NCI-H82 treated with DMSO at 0.1 percent for 48 hours (cell line): ENCODE measurements around the gene KCTD5.
"Not testable (repeated sequence)": the region's sequence is repeated elsewhere in the genome, so short reads cannot be mapped to it uniquely, and the experiment has no call there.

Experiments used
- DNase-seq: peaks from one replicate; lab custom pipeline; 2025; ENCODE audit not compliant: unreplicated experiment; lab: John Stamatoyannopoulos, UW

KCTD5 gene, protein sequence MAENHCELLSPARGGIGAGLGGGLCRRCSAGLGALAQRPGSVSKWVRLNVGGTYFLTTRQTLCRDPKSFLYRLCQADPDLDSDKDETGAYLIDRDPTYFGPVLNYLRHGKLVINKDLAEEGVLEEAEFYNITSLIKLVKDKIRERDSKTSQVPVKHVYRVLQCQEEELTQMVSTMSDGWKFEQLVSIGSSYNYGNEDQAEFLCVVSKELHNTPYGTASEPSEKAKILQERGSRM

DNA sequence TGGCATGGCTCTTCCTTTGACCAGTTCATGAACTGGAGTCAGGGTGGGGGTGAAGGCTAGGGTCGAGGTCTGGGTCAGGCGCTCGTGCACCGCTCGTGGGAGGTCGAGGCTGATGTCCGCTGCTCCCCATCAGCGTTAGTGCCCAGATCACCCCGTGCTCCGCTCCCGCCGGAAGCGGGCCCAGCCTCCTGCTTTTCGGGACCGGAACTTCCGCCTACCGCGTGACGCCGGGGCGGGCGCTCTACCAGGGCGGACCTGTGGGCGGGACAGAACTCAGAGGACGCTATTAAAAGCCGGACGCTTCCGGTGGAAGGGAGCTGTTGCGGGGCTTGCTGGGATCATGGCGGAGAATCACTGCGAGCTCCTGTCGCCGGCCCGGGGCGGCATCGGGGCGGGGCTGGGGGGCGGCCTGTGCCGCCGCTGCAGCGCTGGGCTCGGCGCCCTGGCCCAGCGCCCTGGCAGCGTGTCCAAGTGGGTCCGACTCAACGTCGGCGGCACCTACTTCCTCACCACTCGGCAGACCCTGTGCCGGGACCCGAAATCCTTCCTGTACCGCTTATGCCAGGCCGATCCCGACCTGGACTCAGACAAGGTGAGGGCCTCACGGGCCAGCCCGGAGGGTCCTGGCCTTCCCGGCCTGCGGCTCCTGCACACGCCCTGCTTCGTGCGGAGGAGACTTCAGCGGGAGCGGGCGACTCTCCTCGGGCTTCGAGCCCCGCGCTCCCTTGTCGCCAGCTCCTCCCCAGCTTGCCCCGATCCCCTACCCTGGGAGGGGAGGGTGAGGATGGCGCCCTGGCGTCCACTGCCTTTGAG, at the start of gene KCTD5:
Gene KCTD5 (plus strand): TSS at position 315 of the 813 bp plus-strand sequence. CDS start 26 bp downstream, at position 341.
- peak; percentile 84 for DNase-seq

DNA sequence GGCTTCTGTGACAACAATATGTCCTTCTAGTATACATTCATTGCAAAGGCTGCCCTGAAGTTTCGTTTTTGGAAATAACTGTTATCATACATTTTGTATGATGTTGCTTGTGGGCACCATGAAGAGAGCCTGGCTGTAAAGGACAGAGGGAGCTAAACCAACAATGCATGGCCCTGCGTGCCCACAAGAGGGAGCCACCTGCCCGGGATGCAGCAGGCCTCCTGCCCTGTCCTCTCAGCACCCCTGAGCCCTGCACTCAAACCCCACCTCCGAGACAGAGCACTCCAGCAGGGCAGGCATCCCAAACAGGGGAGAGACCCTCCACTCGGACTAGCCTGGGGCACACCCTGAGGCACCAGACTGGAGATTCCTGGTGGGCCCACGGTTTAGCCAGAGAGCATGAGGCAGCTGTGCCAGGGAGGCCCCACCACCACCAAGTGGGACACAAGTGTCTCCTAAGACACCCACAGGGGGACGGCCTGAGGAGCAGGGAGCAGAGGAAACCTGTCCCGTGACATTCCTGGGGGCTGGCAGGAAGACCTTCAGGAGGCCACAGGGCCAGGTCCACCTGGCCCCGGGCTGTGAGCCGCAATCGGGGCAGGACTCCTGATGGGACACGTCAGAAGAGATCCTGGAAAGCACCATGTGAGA, 43.1 kb upstream of the KCTD5 start:
- DNase-seq: not testable (repeated sequence)

- DNase-seq: not testable (repeated sequence)
Measured at GRCh38 chr16:2639722-2640072, 42.6 kb upstream of the KCTD5 start.

DNA sequence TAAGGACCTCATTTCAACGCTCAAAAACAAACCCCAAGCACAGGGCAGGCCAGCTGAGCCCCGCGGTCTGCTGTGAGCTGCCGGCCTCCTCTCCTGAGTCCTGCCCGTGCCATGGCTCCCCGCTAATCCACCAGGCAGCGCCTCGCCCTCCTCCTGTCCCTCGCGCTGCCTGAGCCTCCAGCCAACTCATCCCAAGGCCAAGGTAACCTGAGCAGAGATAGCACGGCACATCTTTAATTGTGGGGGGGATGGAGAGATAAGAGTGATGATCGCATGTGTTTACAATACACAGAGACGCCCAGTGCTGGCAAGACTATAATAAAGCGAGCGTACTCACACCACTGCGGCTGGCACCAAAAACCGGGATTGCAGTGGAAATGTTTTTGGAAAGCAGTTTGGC, 39.8 kb upstream of the KCTD5 start:
- not testable (repeated sequence) for DNase-seq

DNA sequence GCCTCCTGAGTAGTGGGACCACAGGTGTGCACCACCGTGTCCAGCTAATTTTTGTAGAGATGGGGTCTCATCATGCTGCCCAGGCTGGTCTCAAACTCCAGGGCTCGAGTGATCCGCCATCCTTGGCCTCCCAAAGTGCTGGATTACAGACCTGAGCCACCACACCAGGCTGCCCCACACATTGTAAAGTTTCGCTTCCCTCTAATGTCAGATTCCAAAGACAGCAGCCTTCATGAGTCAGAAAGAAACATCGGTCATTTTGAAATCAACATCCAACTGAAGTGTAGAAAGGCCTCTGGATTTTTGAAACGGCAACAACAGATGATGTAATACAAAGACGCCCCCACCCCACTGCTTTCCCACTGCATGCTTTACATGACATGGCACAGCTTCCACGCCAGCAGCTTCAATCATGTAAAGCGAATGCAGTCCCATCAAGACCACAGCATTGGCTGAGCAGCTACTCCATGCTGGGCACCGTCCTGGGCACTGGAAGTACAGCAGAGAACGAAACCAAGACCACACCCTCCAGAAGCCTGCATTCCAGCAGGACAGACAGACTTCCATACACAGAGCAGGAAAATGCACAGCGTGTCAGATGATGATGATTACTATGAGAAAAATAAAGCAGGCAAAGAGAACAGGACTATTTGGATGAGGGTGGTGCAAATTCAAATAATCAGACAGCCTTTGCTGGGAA, 37.4 kb upstream of the KCTD5 start:
- DNase-seq: not testable (repeated sequence)

- DNase-seq: not testable (repeated sequence)
Measured at GRCh38 chr16:2651268-2651871, 31.0 kb upstream of the KCTD5 start.

DNA sequence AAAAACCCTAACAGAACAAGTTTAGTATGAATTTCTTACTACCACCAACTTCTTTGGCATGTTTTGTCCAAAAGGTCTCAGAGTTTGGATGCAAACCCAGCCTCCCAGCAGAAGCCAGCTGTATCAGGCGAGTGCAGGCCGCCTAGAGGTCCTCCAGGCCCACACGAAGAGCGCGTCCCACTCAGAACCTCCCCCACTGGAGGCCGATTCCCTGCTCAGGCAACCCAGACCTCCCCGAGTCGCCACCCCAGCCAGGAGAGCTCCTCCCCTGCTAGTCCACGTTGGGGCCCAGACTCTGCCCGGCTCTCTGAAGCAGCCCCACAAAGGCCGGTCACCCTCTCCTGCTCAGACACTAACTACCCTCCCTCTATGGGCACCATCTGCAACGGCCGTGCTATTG, 28.4 kb upstream of the KCTD5 start:
- not testable (repeated sequence) for DNase-seq

GRCh38 chr16:2654949-2655348, 27.4 kb upstream of the KCTD5 start:
- DNase-seq: not testable (repeated sequence)

- DNase-seq: no peak
Measured at GRCh38 chr16:2656985-2657384, 25.3 kb upstream of the KCTD5 start.

DNA sequence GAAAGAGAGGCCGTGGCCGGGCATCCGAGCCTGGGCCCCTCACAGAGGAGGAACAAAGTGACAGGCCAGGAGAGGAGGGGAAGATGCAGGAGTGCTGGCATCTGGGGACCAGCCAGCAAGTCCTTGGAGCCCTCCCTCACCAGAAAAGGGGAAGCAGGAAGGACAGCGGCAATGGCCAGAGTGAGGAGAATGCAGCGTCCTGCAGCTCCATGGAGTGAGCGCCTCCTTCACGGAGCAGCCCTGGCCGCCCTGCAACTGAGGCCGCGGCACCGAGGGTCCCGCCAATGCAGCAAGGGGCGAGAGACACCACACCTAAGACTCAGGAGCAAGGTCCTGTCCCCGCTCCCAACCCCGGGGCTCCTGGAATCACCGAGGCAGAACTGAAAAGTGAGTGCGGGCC, 24.5 kb upstream of the KCTD5 start:
- not testable (repeated sequence) for DNase-seq

GRCh38 chr16:2659560-2659959, 22.8 kb upstream of the KCTD5 start:
- DNase-seq: not testable (repeated sequence)

DNA sequence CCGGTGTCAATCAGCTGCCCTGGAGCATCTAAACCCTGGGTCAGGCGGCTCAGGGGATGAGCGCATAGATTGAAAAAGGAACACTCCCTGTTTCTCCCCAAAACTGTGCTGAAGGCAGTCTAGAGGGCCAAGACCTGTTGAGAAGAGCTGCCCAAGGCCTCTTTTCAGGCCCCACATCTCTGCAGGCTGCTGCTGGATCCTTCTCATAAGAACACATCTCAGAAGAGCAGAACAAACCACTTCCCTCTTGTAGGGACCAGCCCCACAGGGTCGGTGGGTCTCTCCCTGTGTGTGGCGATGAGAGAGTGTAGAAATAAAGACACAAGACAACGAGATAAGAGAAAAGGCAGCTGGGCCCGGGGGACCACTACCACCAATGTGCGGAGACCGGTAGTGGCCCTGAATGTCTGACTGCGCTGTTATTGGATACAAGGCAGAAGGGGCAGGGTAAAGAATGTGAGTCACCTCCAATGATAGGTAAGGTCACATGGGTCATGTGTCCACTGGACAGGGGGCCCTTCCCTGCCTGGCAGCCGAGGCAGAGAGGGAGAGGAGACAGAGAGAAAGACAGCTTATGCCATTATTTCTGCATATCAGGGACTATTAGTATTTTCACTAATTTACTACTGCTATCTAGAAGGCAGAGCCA, 22.2 kb upstream of the KCTD5 start:
- DNase-seq: not testable (repeated sequence)

DNA sequence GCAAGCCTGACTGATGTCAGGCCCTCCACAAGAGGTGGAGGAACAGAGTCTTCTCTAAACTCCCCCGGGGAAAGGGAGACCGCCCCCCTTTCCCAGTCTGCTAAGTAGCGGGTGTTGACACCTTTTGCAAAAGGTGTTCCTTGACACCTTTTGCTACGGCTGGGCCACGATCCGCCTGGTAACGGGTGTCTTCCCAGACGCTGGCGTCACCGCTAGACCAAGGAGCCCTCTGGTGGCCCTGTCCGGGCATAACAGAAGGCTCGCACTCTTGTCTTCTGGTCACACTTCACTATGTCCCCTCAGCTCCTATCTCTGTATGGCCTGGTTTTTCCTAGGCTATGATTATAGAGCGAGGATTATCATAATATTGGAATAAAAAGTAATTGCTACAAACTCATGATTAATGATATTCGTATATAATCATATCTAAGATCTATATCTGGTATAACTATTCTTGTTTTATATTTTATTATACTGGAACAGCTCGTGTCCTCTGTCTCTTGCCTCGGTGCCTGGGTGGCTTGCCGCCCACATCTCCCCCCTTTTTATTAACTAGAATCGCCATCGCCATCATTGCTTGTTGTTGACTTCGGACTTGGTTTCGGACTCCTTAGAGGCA, 21.5 kb upstream of the KCTD5 start:
- not testable (repeated sequence) for DNase-seq

DNA sequence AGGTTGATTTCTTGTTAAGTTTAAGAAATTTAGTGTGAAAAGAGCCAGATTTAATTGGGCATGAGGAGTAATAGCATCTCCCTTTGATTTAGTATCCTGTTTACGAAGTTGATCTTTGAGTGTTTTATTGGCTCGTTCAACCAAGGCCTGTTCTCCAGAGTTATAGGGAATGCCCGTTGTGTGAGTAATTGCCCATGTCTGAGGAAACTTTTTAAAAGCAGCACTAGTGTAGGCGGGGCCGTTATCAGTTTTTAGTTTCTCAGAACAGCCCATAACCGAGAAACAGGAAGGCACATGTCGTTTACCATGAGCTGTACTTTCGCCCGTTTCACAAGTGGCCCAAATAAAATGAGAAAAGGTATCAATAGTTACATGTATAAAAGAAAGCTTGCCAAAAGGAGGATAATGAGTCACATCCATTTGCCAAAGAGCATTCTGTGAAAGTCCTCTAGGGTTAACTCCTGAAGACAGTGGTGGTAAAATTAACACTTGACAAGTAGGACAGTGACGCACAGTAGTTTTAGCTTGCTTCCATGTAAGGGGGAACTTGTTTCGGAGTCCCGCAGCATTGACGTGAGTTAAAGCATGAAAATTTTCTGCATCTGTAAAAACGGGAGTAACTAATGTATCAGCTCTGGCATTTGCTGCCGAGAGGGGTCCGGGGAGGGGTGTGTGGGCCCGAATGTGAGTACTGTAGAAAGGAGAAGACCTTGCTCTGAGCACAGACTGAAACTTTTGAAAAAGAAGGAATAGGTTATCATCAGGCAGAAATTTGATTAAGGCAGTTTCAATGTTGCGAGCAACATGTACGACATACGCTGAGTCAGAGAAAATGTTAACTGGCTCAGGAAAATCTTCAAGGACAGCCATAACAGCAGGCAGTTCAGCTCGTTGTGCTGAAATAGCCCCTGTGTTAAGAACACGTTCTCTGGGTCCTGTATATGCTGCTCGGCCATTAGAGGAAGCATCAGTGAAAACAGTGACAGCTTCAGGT, 18.5 kb upstream of the KCTD5 start:
- DNase-seq: no peak

- DNase-seq: no peak
Measured at GRCh38 chr16:2664574-2664982, 17.7 kb upstream of the KCTD5 start.

- not testable (repeated sequence) for DNase-seq
Measured at GRCh38 chr16:2666671-2667070, 15.7 kb upstream of the KCTD5 start.

- not testable (repeated sequence) for DNase-seq
Measured at GRCh38 chr16:2669587-2669986, 12.7 kb upstream of the KCTD5 start.

GRCh38 chr16:2670017-2670416, 12.3 kb upstream of the KCTD5 start:
- not testable (repeated sequence) for DNase-seq

GRCh38 chr16:2671193-2671592, 11.1 kb upstream of the KCTD5 start:
- DNase-seq: not testable (repeated sequence)
